GM12864 (cell line): ENCODE measurements around the gene DIAPH2.

Source experiments
- DNase-seq: peaks from one replicate; pipeline ENCODE4 v3.0.0-alpha.2; 2011; ENCODE audit warnings: low read depth
- H3K4me3 ChIP-seq: 2 replicates; pipeline ENCODE4 v1.5.1; 2011; ENCODE audit warnings: mild to moderate bottlenecking, low read depth, low read length, control low read depth
- TF ChIP-seq, protein P1 (sequence below): IDR thresholded peaks from 2 replicates; pipeline ENCODE4 v1.5.1; 2011; ENCODE audit warnings: low read depth, mild to moderate bottlenecking, moderate library complexity, low read length, control low read depth, inconsistent platforms; ENCODE audit errors: missing control alignments

DIAPH2 gene

DNA sequence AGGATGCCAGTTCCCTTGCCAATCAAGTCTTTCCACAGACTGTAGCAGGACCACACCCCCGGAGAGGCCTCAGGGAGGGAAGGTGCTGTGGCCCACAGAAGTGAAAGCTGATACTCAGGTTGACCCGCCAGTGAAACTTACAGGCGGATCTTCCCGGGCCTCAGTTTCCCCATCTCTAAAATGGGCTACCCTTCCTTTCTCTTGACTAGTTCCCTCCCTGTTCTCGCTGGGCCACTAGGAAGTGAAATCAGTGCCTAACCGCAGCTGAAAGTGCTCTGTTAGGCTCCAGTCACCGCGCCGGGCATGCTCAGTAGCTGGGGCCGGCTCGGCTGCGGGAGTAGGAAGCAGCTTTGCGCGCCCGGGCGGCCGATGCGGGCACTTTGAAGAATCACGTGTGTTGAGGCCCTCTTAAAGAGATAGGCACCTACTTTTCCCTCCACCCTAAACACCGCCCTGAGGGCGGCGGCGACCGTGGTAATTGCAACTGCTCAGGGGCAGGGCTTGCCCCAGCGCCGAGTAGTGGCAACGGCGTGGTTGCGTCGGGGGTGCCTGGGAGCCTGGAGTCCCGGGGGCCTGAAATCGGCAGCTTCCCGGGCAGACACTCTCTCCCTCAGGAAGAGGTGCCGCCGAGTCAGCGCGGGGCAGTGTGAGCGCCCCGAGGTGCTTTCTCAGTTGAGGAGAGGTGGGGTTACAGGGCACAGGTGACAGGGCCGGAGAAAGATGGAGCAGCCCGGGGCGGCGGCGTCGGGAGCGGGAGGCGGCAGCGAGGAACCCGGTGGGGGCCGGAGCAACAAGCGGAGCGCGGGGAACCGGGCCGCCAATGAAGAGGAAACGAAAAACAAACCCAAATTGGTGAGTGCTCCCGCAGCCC, at the start of gene DIAPH2:
DIAPH2 (plus strand) TSS at position 504 of the 871 bp plus-strand sequence.
- peak; percentile 43 for DNase-seq

DNA sequence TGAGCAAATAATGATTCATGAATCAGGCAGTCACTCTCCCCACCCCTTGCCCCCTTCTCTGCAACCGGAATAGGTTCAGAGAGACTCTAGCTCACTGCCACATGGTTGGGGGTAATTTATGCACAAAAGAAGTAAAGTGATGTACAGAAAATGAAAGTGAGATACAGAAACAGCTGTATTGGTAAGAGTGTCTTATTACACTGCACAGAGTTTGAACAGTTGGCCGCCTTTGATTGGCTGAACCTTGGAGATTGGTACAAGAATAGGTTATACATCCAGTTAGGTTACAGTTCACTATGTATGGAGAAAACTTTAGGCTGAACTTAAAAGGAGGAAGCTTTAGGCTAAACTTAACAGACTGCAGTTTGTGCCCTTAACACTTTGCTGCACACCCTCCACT, 34.6 kb upstream of the DIAPH2 start:
- H3K4me3 ChIP-seq: no peak overlapping the region
- DNase-seq: no peak
- TF ChIP-seq, protein P1, sequence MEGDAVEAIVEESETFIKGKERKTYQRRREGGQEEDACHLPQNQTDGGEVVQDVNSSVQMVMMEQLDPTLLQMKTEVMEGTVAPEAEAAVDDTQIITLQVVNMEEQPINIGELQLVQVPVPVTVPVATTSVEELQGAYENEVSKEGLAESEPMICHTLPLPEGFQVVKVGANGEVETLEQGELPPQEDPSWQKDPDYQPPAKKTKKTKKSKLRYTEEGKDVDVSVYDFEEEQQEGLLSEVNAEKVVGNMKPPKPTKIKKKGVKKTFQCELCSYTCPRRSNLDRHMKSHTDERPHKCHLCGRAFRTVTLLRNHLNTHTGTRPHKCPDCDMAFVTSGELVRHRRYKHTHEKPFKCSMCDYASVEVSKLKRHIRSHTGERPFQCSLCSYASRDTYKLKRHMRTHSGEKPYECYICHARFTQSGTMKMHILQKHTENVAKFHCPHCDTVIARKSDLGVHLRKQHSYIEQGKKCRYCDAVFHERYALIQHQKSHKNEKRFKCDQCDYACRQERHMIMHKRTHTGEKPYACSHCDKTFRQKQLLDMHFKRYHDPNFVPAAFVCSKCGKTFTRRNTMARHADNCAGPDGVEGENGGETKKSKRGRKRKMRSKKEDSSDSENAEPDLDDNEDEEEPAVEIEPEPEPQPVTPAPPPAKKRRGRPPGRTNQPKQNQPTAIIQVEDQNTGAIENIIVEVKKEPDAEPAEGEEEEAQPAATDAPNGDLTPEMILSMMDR: no peak

More for the DNA sequence above, at the start of gene DIAPH2:
- H3K4me3 ChIP-seq: peak within 1 kb of the TSS; percentile 79
- TF ChIP-seq, protein P1: no peak

DNA sequence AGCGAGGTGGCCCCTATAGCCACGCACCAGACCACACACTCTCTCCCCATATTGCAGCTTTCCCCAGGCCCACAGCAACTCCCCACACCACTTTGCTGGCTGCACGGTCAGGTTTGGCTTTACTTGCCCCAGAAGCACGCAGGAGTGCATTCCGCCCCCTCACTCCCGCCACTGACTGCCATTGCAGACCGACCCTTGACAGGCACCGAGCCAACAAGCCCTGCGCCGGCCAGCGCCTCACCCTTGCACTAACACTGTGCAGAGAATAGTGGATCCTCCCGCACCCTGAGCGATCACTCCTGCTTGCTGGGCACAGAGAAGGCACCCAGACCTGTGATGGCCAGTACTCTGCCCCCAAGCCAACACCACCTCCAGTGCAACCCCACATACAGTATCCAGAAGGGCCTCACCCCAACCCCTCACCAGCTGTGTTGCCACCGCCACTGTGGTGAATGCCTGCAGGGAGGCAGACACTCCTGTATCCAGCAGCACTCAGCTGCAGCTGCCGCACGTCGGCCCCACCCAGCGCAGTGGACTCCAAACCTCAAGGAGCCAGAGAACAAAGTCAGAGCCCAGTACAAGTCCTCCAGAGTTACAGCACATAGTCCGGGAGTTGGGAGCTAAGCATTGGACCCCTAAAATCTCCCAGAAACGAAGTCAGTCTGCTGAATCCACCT, 28.6 kb upstream of the DIAPH2 start:
- TF ChIP-seq, protein P1: no peak
- H3K4me3 ChIP-seq: no peak overlapping the region
- no peak for DNase-seq

DNA sequence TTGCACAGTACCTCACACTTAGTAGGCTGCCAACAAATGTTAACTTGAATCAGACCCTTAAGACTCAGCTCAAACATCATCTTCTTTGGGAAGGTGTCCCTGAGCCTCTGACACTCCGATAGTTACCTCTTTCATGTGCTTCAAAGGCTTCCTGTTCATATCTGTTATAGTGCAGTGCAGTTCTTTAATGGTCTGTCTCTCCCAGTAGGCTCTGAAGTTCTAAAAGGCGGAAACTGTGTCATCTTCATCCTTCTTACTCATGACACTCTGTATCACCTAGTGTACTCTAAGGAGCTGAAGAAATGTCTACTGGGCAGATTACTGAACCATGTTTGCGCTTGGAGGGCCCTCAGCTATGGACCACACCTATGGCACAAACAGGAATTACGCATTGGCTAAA, 2.1 kb upstream of the DIAPH2 start:
- TF ChIP-seq, protein P1: no peak
- DNase-seq: no peak
- H3K4me3 ChIP-seq: no peak overlapping the region

DNA sequence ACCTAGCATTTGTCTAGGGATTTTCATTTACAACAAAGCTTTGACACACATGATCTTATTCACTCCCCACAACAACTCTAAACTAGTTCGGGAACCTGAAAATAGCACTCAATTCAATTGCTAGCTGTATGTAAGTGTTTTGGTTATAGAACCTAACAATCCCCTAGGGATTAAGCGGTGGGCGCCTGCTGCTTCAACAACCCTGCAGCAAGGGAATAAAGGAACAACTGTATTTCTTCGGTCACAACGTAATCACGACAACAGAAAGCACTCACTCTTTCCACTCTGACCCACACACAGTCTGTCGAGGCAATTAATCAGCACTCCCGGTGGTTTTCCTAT, 674 bp upstream of the DIAPH2 start:
- no peak for DNase-seq
- H3K4me3 ChIP-seq: peak overlapping the region; percentile 79
- TF ChIP-seq, protein P1: no peak

DNA sequence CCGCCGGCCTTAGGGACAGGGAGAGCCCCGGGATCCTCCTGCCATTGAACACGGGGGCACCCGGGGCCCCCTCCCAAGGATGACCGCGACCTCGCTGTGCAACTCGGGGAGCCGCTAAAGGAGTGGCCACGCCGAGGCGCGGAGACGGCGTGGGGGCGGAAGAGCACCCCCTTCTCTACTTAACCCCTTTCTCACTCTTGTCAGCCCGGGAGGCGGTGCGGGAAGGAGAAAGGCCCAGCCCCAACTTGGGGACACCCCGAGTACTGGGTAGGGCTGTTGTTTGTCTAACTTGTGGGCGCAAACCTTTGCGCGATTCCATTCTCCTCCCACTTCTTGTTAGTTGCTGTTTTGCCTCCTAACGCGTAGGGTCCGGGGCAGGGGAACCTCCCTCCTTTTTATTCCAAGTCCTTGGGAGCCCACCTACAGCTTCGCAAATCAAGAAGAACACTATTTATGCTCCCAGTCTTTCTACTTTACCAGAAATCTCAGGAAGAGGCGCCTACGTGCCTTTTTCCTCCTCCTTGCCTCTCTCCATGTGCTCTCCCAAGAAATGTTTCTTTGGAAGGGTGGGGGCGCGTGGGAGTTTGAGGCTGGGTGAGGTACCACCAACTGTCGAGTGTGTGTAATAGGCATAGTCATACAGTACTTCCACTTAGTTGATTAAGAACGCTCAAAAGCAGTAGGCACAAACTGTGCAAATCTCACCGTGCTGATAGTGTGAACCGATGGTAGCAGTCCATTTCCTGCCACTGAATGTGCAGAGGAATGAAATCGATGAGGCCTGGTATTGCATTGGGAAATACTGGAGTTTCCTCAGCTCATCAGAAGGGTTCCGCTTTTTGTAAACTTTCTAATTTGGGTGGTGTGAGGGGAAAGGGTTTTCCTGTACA, 813 bp downstream of the DIAPH2 start:
- peak overlapping the region; percentile 79 for H3K4me3 ChIP-seq
- no peak for DNase-seq
- TF ChIP-seq, protein P1: no peak
